ENCODE data around the gene ANK3. TPM values are rescaled to one million over a fixed set of nuclear protein-coding genes. Genes with fewer than 3 reads are reported as not detected.

The ANK3 gene
- total RNA-seq, 1 donor from 2014 or later, result 87.6 TPM

DNA sequence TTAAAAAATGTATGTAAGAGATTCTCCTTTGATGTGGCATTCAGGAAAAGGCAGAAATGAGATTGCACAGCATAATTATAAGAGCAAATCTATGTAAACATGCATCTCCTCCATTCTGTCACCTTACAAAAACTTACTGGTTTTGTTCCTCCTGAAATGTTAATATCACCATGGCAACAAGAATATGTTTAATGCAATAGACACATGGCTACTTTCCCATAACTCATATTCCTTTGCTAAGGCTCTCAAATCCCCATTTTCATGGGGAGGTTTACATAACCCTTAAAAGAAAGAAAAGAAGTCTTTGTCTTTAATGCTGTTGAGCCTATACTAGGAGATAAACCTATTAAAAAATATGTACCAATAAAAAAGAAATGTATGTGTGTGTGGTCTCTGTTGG, 136.2 kb downstream of the ANK3 start:
- TF ChIP-seq, protein P1, sequence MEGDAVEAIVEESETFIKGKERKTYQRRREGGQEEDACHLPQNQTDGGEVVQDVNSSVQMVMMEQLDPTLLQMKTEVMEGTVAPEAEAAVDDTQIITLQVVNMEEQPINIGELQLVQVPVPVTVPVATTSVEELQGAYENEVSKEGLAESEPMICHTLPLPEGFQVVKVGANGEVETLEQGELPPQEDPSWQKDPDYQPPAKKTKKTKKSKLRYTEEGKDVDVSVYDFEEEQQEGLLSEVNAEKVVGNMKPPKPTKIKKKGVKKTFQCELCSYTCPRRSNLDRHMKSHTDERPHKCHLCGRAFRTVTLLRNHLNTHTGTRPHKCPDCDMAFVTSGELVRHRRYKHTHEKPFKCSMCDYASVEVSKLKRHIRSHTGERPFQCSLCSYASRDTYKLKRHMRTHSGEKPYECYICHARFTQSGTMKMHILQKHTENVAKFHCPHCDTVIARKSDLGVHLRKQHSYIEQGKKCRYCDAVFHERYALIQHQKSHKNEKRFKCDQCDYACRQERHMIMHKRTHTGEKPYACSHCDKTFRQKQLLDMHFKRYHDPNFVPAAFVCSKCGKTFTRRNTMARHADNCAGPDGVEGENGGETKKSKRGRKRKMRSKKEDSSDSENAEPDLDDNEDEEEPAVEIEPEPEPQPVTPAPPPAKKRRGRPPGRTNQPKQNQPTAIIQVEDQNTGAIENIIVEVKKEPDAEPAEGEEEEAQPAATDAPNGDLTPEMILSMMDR (IDR thresholded peaks at IDR 0.05; ENCODE audit: unreplicated experiment), result no peak
- no peak overlapping the region for H3K4me3 Mint-ChIP-seq (ENCODE audit: low read depth)
- H3K9me3 Mint-ChIP-seq (ENCODE audit: low read depth), result no peaks in the 10 kb centered on the region
- no peaks in the 10 kb centered on the region for H3K36me3 Mint-ChIP-seq (ENCODE audit: insufficient read depth)
- peak overlapping the region; percentile 57 for H3K27ac Mint-ChIP-seq
- no peak for DNase-seq (ENCODE audit: low spot score, unreplicated experiment)
- no peaks in the 10 kb centered on the region for H3K27me3 Mint-ChIP-seq
- H3K4me1 Mint-ChIP-seq (ENCODE audit: low read depth), result peaks cover 20% of the 10 kb centered on the region

DNA sequence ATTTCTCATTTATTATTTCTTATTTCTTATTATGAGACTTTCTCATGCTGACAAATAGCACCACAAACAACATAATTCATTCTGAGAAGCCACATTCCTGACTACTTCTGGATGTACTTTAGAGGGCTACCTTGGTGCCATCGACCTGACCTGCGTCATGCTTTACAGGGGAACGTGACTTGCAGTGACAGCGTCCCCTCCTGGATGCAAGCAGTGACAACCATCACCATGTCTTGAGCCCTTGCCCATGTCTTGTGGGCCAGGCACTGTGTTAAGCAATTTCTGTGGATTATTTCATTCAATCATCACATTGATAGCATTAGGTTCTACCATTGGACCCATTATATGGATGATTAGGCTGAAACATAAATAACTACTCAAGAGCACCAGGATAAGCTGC, 137.0 kb downstream of the ANK3 start:
- H3K9me3 Mint-ChIP-seq (ENCODE audit: low read depth), result no peaks in the 10 kb centered on the region
- no peak overlapping the region for H3K4me3 Mint-ChIP-seq (ENCODE audit: low read depth)
- TF ChIP-seq, protein P1 (IDR thresholded peaks at IDR 0.05; ENCODE audit: unreplicated experiment), result no peak
- H3K4me1 Mint-ChIP-seq (ENCODE audit: low read depth), result peaks cover 12% of the 10 kb centered on the region
- no peak overlapping the region for H3K27ac Mint-ChIP-seq
- DNase-seq (ENCODE audit: low spot score, unreplicated experiment), result no peak
- no peaks in the 10 kb centered on the region for H3K36me3 Mint-ChIP-seq (ENCODE audit: insufficient read depth)
- no peaks in the 10 kb centered on the region for H3K27me3 Mint-ChIP-seq

DNA sequence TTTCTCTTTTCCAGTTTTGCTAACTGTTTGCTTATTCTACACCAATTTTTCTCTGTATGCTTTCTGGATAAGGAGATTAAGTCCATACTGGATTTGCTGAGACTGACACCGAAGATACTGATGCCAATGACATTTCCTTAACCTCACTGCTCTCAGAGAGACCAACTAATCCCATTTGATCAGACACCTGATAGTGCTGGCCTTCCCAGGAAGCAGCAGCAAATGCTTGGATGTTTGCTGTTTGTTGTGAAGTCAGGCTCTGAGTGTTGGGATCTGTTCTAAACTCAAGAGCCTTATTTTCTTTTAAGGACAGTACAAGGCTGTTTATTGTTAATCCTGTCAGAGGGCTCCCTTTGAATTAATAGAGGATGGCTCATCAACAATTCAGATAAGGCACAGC, 143.3 kb downstream of the ANK3 start:
- no peak overlapping the region for H3K4me3 Mint-ChIP-seq (ENCODE audit: low read depth)
- H3K36me3 Mint-ChIP-seq (ENCODE audit: insufficient read depth), result no peaks in the 10 kb centered on the region
- H3K27ac Mint-ChIP-seq, result no peak overlapping the region
- TF ChIP-seq, protein P1 (IDR thresholded peaks at IDR 0.05; ENCODE audit: unreplicated experiment), result no peak
- no peak for DNase-seq (ENCODE audit: low spot score, unreplicated experiment)
- no peaks in the 10 kb centered on the region for H3K4me1 Mint-ChIP-seq (ENCODE audit: low read depth)
- no peaks in the 10 kb centered on the region for H3K27me3 Mint-ChIP-seq
- H3K9me3 Mint-ChIP-seq (ENCODE audit: low read depth), result no peaks in the 10 kb centered on the region

DNA sequence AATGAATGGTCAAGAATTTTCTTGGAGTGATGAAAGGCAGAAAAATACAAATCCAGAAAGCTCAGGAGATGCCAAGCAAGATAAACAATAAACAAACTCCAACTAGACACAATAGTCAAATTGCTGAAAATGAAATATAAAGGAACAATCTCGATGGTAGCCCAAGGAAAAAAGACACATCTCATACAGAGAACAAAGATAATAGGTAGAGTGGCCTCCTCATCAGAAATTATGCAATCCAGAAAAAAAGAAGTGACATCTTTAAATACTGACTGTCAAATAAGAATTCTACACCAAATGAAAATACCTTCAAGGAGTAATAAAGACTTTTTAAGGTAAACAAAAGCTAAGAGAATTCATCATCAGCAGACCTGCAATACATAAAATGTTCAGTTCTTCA, 150.4 kb downstream of the ANK3 start:
- Mint-ChIP-seq H3K36me3 (ENCODE audit: insufficient read depth) (no peaks in the 10 kb centered on the region), H3K4me1 (ENCODE audit: low read depth) (peaks cover 3% of the 10 kb centered on the region), H3K4me3 (ENCODE audit: low read depth) (no peak overlapping the region), H3K27me3 (no peaks in the 10 kb centered on the region), H3K9me3 (ENCODE audit: low read depth) (no peaks in the 10 kb centered on the region), H3K27ac (no peak overlapping the region)
- DNase-seq (ENCODE audit: low spot score, unreplicated experiment), result no peak
- TF ChIP-seq, protein P1 (IDR thresholded peaks at IDR 0.05; ENCODE audit: unreplicated experiment), result no peak

DNA sequence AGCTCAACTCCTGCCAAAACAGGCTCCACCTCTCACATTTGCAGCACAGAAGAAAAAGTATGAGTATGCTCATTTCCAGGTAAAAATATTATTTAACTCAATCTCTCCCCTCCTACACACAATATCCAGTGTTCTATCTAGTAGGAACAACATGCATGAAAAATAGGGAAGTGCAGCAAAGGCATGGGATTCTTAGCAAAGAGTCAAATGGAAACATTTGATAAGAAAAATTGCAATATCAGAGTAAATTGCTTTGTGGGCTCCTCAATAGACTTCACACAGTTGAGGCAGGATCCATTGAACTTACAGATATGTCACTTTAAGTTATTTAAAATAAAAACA, 150.9 kb downstream of the ANK3 start:
- Mint-ChIP-seq H3K9me3 (ENCODE audit: low read depth) (no peaks in the 10 kb centered on the region), H3K27me3 (no peaks in the 10 kb centered on the region), H3K4me1 (ENCODE audit: low read depth) (peaks cover 3% of the 10 kb centered on the region), H3K27ac (no peak overlapping the region), H3K4me3 (ENCODE audit: low read depth) (no peak overlapping the region), H3K36me3 (ENCODE audit: insufficient read depth) (no peaks in the 10 kb centered on the region)
- no peak for DNase-seq (ENCODE audit: low spot score, unreplicated experiment)
- TF ChIP-seq, protein P1 (IDR thresholded peaks at IDR 0.05; ENCODE audit: unreplicated experiment), result no peak
